HepG2 (cell line): ENCODE data around the gene CTDSP1. TPM values are rescaled to one million over a fixed set of nuclear protein-coding genes. Genes with fewer than 3 reads are reported as not detected.

Experiments used
- DDIT3 ChIP-seq: sonication (generic); formaldehyde crosslinking; IDR thresholded peaks from 2 replicates; pipeline ENCODE4 v1.4.0; 2020; ENCODE audit warnings: mild to moderate bottlenecking, missing genetic modification reagents
- ESRRA ChIP-seq: sonication (generic); formaldehyde crosslinking; IDR thresholded peaks from 2 replicates; pipeline ENCODE4 v1.5.1; 2020; ENCODE audit warnings: mild to moderate bottlenecking, low read depth, missing genetic modification reagents
- HIC2 ChIP-seq: sonication (generic); formaldehyde crosslinking; IDR thresholded peaks from 2 replicates; pipeline ENCODE4 v1.9.0; 2022; ENCODE audit warnings: low read depth, missing genetic modification reagents
- HMGXB4 ChIP-seq, 2 experiments: sonication (generic) in 1 of 2; formaldehyde crosslinking in 1 of 2; IDR thresholded peaks; 2 replicates each; pipeline versions ENCODE4 v1.4.0 to v1.6.1; 2018 to 2020; ENCODE audit warnings: missing genetic modification reagents in 2 of 2, borderline replicate concordance in 1 of 2, low read depth in 1 of 2, mild to moderate bottlenecking in 1 of 2, missing biosample characterization in 1 of 2
- HNRNPLL ChIP-seq: fragments of 200-400 bp; formaldehyde crosslinking; IDR thresholded peaks from 2 replicates; pipeline ENCODE4 v1.6.1; 2017; ENCODE audit warnings: mild to moderate bottlenecking, low read depth, low read length; ENCODE audit not compliant: poor library complexity, severe bottlenecking
- MIER3 ChIP-seq: IDR thresholded peaks from 2 replicates; pipeline ENCODE4 v1.6.1; 2016; ENCODE audit warnings: missing compliant biosample characterization, borderline replicate concordance
- MLX ChIP-seq: IDR thresholded peaks from 2 replicates; pipeline ENCODE4 v1.6.1; 2016
- RERE ChIP-seq: IDR thresholded peaks from 2 replicates; pipeline ENCODE4 v1.6.1; 2016; ENCODE audit warnings: low read depth, missing genetic modification reagents, missing compliant biosample characterization
- XBP1 ChIP-seq: sonication (generic); formaldehyde crosslinking; IDR thresholded peaks from 2 replicates; pipeline ENCODE4 v1.5.0; 2020; ENCODE audit warnings: missing genetic modification reagents
- ZBTB14 ChIP-seq: sonication (generic); formaldehyde crosslinking; IDR thresholded peaks from 2 replicates; pipeline ENCODE4 v1.4.0; 2020; ENCODE audit warnings: missing genetic modification reagents
- ZBTB38 ChIP-seq: sonication (generic); formaldehyde crosslinking; IDR thresholded peaks from 2 replicates; pipeline ENCODE4 v1.5.1; 2020; ENCODE audit warnings: mild to moderate bottlenecking, missing genetic modification reagents
- ZNF496 ChIP-seq: sonication (generic); formaldehyde crosslinking; IDR thresholded peaks from 2 replicates; pipeline ENCODE4 v1.8.1; 2023; ENCODE audit warnings: mild to moderate bottlenecking, moderate library complexity, missing genetic modification reagents; ENCODE audit not compliant: insufficient replicate concordance
- ZNF678 ChIP-seq: sonication (generic); formaldehyde crosslinking; IDR thresholded peaks from 2 replicates; pipeline ENCODE4 v1.4.0; 2020; ENCODE audit warnings: mild to moderate bottlenecking, missing genetic modification reagents
- ZSCAN12 ChIP-seq: sonication (generic); formaldehyde crosslinking; IDR thresholded peaks from 2 replicates; pipeline ENCODE4 v1.9.0; 2021; ENCODE audit warnings: mild to moderate bottlenecking, missing genetic modification reagents
- polyA plus RNA-seq, 8 experiments: library from polyadenylated mRNA; depleted of rRNA in 3 of 8; stranded (reverse) in 7 of 8; unstranded in 1 of 8; fragments of >200 nt; fragmentation: Illumina TruSeq in 4 of 8; extraction: Trizol in 4 of 8; gene quantifications; 2 replicates each; pipeline versions ENCODE4 v1.2.1 to v1.2.3, GENCODE V29; 2011 to 2016; ENCODE audit warnings: low read depth in 4 of 8, missing spikeins in 1 of 8, mixed read lengths in 1 of 8; ENCODE audit not compliant: insufficient read depth in 1 of 8
- total RNA-seq, 5 experiments: library from RNA; depleted of rRNA; stranded (reverse); fragments of >200 nt; fragmentation: Illumina TruSeq; extraction: Trizol; gene quantifications; 2 replicates each; pipeline ENCODE4 v1.2.3, GENCODE V29; 2016; ENCODE audit warnings: low read depth in 1 of 5
- TF ChIP-seq, protein P1 (sequence below): IDR thresholded peaks from 2 replicates; pipeline ENCODE4 v1.6.1; 2016; ENCODE audit warnings: missing genetic modification reagents, missing compliant biosample characterization

Gene CTDSP1
- total and polyA plus RNA-seq, 2 of the 13 experiments (the other 11 are each of a cell fraction or from before 2014, with no cell fraction given): 91.0 to 268 TPM

DNA sequence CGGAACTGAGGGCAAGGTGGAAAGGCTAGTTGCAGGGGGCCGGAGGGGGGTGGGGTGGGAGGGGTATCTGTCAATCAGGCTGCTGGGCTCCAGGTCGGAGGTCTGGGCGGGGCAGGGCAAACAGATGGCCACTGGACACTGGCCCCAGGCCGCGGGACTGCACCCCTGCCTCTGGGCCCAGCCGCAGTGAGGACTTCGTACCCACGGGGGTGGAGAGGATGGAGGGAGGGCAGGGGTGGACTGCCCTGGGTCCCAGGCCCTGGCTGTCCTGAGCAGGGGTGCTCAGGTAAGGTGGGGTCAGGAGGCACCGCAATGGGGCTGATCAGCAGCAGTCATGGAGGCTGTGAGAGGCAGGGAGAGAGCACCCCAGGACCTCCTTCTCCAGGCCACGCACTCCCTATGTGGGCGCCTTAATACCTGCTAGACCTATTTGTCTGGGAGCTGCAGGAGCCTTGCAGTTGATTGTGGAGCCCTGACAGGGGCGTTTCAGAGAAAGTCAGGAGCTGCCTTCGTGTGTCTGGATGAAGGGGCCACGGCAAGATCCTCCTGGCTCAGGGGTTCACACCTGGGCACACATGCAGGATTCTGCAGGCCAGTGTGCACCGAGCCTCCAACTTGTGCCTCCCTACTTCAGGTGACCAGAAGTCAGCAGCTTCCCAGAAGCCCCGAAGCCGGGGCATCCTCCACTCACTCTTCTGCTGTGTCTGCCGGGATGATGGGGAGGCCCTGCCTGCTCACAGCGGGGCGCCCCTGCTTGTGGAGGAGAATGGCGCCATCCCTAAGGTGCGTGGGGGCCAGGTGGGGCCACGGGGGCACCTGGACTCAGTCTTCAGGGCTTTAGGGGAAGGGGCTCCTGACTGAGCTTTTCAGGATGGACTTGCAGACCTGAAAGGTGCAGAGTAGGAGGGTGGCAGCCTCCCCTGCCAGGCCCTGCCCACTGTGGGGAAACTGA lies 1.5 kb downstream of the CTDSP1 start (continued):
- TF ChIP-seq HIC2 (CRISPR knock-in tag) (peak; percentile 90), ZNF496 (CRISPR knock-in tag) (no peak), MLX (peak; percentile 55; the same call in 1 of the 2 replicates), MIER3 (peak; percentile 97), XBP1 (CRISPR knock-in tag) (no peak), RERE (CRISPR knock-in tag) (peak; percentile 78), ESRRA (CRISPR knock-in tag) (peak; percentile 94), HNRNPLL (peak; percentile 15), ZNF678 (CRISPR knock-in tag) (peak; percentile 79), ZBTB14 (CRISPR knock-in tag) (no peak), HMGXB4 (CRISPR knock-in tag; IDR thresholded peaks at IDR 0.05; ENCODE audit: borderline replicate concordance in 1 of 2, low read depth in 1 of 2) (peak; percentile 71 to 80; a peak in 3 of 4 replicates), ZSCAN12 (CRISPR knock-in tag) (no peak), ZBTB38 (peak; percentile 56; the same call in 1 of the 2 replicates), DDIT3 (CRISPR knock-in tag) (peak; percentile 30; the same call in 1 of the 2 replicates)
- TF ChIP-seq, protein P1, sequence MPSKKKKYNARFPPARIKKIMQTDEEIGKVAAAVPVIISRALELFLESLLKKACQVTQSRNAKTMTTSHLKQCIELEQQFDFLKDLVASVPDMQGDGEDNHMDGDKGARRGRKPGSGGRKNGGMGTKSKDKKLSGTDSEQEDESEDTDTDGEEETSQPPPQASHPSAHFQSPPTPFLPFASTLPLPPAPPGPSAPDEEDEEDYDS: peak; percentile 84
